Astrocyte (in vitro differentiated cells and primary cell): ENCODE measurements around the gene INSRR. TPM values are rescaled to one million over a fixed set of nuclear protein-coding genes. Genes with fewer than 3 reads are reported as not detected.
A peak's percentile ranks its signal among the peaks of the same experiment; 100 is the strongest.

Experiments
- DNase-seq: peaks from one replicate; pipeline ENCODE4 v3.0.0-alpha.2; 2010; ENCODE audit warnings: low read depth
- FAIRE-seq: peaks from 2 replicates; lab custom pipeline; 2011; peaks lifted over from hg19 to GRCh38; lab: Jason Lieb, UNC
- H2AFZ ChIP-seq: 2 replicates; pipeline ENCODE4 v1.6.0; 2012; ENCODE audit warnings: low read depth, low read length, inconsistent platforms
- H3K27ac ChIP-seq: 2 replicates; pipeline ENCODE4 v1.5.1; 2011; ENCODE audit warnings: low read depth, low read length, inconsistent platforms
- H3K27me3 ChIP-seq: 2 replicates; pipeline ENCODE4 v1.6.0; 2011; ENCODE audit warnings: low read length, inconsistent platforms; ENCODE audit not compliant: insufficient read depth
- H3K36me3 ChIP-seq: 2 replicates; pipeline ENCODE4 v1.5.1; 2011; ENCODE audit warnings: low read length, inconsistent platforms; ENCODE audit not compliant: insufficient read depth
- H3K4me1 ChIP-seq: 2 replicates; pipeline ENCODE4 v1.5.1; 2011; ENCODE audit warnings: low read length, inconsistent platforms; ENCODE audit not compliant: insufficient read depth
- H3K4me2 ChIP-seq: 2 replicates; pipeline ENCODE4 v1.6.0; 2012; ENCODE audit warnings: low read length, inconsistent platforms
- H3K4me3 ChIP-seq: 2 replicates; pipeline ENCODE4 v1.5.1; 2011; ENCODE audit warnings: low read depth, mild to moderate bottlenecking, low read length, inconsistent platforms; ENCODE audit not compliant: insufficient read depth
- H3K79me2 ChIP-seq: 2 replicates; pipeline ENCODE4 v1.6.0; 2012; ENCODE audit warnings: mild to moderate bottlenecking, low read length, inconsistent platforms; ENCODE audit not compliant: insufficient read depth
- H3K9ac ChIP-seq: 2 replicates; pipeline ENCODE4 v1.6.0; 2012; ENCODE audit warnings: mild to moderate bottlenecking, low read length, inconsistent platforms
- H3K9me3 ChIP-seq: 2 replicates; pipeline ENCODE4 v1.5.1; 2012; ENCODE audit warnings: low read depth, mild to moderate bottlenecking, low read length, inconsistent platforms; ENCODE audit not compliant: insufficient read depth
- H4K20me1 ChIP-seq: 2 replicates; pipeline ENCODE4 v1.6.0; 2012; ENCODE audit warnings: low read length, inconsistent platforms; ENCODE audit not compliant: insufficient read depth
- H3K27ac Mint-ChIP-seq: one replicate; pipeline ENCODE4 v1.8.0; 2021; ENCODE audit warnings: mild to moderate bottlenecking, mixed read lengths; ENCODE audit not compliant: unreplicated experiment
- H3K27me3 Mint-ChIP-seq: one replicate; pipeline ENCODE4 v1.8.0; 2021; ENCODE audit warnings: low read depth, mixed read lengths; ENCODE audit not compliant: unreplicated experiment
- H3K36me3 Mint-ChIP-seq: one replicate; pipeline ENCODE4 v1.8.0; 2021; ENCODE audit warnings: low read depth, mixed read lengths; ENCODE audit not compliant: unreplicated experiment
- H3K4me1 Mint-ChIP-seq: one replicate; pipeline ENCODE4 v1.8.0; 2021; ENCODE audit warnings: low read depth, mixed read lengths; ENCODE audit not compliant: unreplicated experiment
- H3K4me3 Mint-ChIP-seq: one replicate; pipeline ENCODE4 v1.8.0; 2021; ENCODE audit warnings: mild to moderate bottlenecking, moderate library complexity, mixed read lengths; ENCODE audit not compliant: unreplicated experiment
- H3K9me3 Mint-ChIP-seq: one replicate; pipeline ENCODE4 v1.8.0; 2021; ENCODE audit warnings: mild to moderate bottlenecking, mixed read lengths; ENCODE audit not compliant: unreplicated experiment
- EZH2 ChIP-seq: IDR thresholded peaks from 2 replicates; pipeline ENCODE4 v1.6.1; 2012; ENCODE audit warnings: mild to moderate bottlenecking, low read length, inconsistent platforms; ENCODE audit not compliant: insufficient read depth
- total RNA-seq: library from RNA; stranded (reverse); gene quantifications from 2 replicates; pipeline ENCODE4 v1.2.1, GENCODE V29; 2021
- TF ChIP-seq, protein P1 (sequence below): IDR thresholded peaks from 2 replicates; pipeline ENCODE4 v1.5.1; 2011; ENCODE audit warnings: low read depth, mild to moderate bottlenecking, inconsistent platforms, low read length, moderate library complexity; ENCODE audit not compliant: insufficient read depth

The INSRR gene
- total RNA-seq, 1 donor from 2014 or later: 0.05 TPM

DNA sequence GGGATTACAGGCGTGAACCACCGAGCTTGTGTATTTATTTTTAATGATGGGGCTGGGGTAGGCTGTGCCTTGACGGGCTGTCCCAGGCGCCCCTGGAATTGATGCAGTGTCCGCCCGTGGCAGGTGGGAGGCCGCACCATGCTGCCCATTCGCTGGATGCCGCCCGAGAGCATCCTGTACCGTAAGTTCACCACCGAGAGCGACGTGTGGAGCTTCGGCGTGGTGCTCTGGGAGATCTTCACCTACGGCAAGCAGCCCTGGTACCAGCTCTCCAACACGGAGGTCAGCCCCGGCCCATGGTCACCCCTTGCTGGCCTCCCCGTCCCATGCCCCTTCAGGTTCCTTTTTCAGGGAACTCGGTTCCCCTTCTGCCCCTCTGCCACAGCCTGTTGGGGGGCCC, 21.0 kb upstream of the INSRR start:
- Mint-ChIP-seq H3K36me3 (peaks cover 2% of the 10 kb centered on the region), H3K27me3 (peaks cover 88% of the 10 kb centered on the region), H3K27ac (no peak overlapping the region), H3K4me3 (no peak overlapping the region), H3K9me3 (no peaks in the 10 kb centered on the region), H3K4me1 (peaks cover under 1% of the 10 kb centered on the region)
- no peaks in the 10 kb centered on the region for H3K4me1 ChIP-seq
- no peaks in the 10 kb centered on the region for H3K79me2 ChIP-seq
- peaks cover 59% of the 10 kb centered on the region for H3K27me3 ChIP-seq
- no peak overlapping the region for H3K4me2 ChIP-seq
- no peak for FAIRE-seq
- no peak for TF ChIP-seq EZH2
- TF ChIP-seq, protein P1, sequence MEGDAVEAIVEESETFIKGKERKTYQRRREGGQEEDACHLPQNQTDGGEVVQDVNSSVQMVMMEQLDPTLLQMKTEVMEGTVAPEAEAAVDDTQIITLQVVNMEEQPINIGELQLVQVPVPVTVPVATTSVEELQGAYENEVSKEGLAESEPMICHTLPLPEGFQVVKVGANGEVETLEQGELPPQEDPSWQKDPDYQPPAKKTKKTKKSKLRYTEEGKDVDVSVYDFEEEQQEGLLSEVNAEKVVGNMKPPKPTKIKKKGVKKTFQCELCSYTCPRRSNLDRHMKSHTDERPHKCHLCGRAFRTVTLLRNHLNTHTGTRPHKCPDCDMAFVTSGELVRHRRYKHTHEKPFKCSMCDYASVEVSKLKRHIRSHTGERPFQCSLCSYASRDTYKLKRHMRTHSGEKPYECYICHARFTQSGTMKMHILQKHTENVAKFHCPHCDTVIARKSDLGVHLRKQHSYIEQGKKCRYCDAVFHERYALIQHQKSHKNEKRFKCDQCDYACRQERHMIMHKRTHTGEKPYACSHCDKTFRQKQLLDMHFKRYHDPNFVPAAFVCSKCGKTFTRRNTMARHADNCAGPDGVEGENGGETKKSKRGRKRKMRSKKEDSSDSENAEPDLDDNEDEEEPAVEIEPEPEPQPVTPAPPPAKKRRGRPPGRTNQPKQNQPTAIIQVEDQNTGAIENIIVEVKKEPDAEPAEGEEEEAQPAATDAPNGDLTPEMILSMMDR: no peak
- H4K20me1 ChIP-seq: no peaks in the 10 kb centered on the region
- H3K36me3 ChIP-seq: no peaks in the 10 kb centered on the region
- no peak overlapping the region for H3K4me3 ChIP-seq
- no peak overlapping the region for H2AFZ ChIP-seq
- no peak for DNase-seq
- H3K9me3 ChIP-seq: no peaks in the 10 kb centered on the region
- no peak overlapping the region for H3K9ac ChIP-seq
- no peak overlapping the region for H3K27ac ChIP-seq

DNA sequence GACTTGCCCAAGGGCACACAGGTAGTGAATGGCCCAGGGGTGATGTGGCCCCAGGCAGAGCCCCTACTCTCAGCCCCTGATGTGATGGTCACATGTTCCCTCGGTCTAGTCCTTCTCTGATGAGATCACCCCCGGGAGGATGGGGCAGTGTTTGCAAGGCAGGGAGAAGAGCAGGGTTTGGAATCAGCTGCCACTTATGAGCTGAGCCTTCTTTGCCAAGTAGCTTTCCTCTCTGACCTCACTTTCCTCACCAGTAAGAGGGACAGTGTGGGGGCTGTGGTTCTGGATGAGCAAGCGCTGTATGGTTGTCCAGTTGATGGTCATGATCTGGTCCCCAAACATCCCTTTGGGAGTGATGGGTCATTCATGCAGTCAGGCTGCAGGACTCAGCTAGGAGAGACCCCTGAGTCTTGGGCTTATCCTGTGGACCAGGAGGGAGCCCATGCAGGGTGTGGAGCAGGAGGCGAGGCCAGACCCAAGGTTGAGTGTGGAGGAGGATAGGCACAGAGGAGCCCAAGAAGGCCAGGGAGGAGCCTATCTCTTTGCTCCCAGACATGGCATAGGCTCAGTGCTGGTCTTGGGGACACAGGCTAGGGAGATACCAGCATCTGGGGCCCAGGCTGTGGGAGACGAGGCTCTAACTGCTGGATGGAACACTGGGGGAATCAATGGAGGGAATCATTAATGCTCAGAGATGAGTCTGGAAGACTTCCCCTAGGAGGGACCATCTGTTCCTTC, 18.7 kb upstream of the INSRR start:
- Histone ChIP-seq H3K4me3 (no peak overlapping the region), H3K9me3 (no peaks in the 10 kb centered on the region), H3K36me3 (no peaks in the 10 kb centered on the region), H2AFZ (no peak overlapping the region), H4K20me1 (no peaks in the 10 kb centered on the region), H3K27ac (no peak overlapping the region), H3K4me2 (no peak overlapping the region), H3K27me3 (peaks cover 53% of the 10 kb centered on the region), H3K79me2 (no peaks in the 10 kb centered on the region), H3K4me1 (no peaks in the 10 kb centered on the region), H3K9ac (no peak overlapping the region)
- Mint-ChIP-seq H3K4me3 (no peak overlapping the region), H3K4me1 (no peaks in the 10 kb centered on the region), H3K36me3 (peaks cover 2% of the 10 kb centered on the region), H3K9me3 (peaks cover 4% of the 10 kb centered on the region), H3K27ac (no peak overlapping the region), H3K27me3 (peaks cover 80% of the 10 kb centered on the region)
- TF ChIP-seq EZH2: no peak
- TF ChIP-seq, protein P1: no peak
- FAIRE-seq (no peak), DNase-seq (no peak)

DNA sequence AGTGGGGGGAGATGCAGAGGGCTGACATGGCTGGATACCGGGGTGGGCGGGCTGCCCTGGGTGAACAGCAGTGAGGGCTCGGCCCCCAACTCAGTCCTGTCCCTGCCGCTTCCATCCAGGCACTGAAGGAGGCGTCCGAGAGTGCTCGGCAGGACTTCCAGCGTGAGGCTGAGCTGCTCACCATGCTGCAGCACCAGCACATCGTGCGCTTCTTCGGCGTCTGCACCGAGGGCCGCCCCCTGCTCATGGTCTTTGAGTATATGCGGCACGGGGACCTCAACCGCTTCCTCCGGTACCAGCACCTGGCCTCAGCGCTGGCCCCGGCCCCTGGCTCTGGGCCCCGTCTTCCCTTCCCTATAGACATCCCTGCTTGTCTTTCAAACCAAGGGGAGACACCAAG, 17.4 kb upstream of the INSRR start:
- TF ChIP-seq, protein P1: no peak
- no peak for TF ChIP-seq EZH2
- no peak overlapping the region for H3K9ac ChIP-seq
- H2AFZ ChIP-seq: peak overlapping the region; percentile 10
- FAIRE-seq (no peak), DNase-seq (no peak)
- peaks cover 69% of the 10 kb centered on the region for H3K27me3 Mint-ChIP-seq
- H3K4me1 ChIP-seq: no peaks in the 10 kb centered on the region
- no peak overlapping the region for H3K4me3 Mint-ChIP-seq
- no peak overlapping the region for H3K27ac ChIP-seq
- H3K4me1 Mint-ChIP-seq: no peaks in the 10 kb centered on the region
- peaks cover 4% of the 10 kb centered on the region for H3K9me3 Mint-ChIP-seq
- no peaks in the 10 kb centered on the region for H3K36me3 ChIP-seq
- no peaks in the 10 kb centered on the region for H3K79me2 ChIP-seq
- no peaks in the 10 kb centered on the region for H4K20me1 ChIP-seq
- H3K9me3 ChIP-seq: no peaks in the 10 kb centered on the region
- H3K27ac Mint-ChIP-seq: no peak overlapping the region
- peaks cover 41% of the 10 kb centered on the region for H3K27me3 ChIP-seq
- no peak overlapping the region for H3K4me2 ChIP-seq
- no peak overlapping the region for H3K4me3 ChIP-seq
- peaks cover 2% of the 10 kb centered on the region for H3K36me3 Mint-ChIP-seq
